Stimulated activated CD4-positive, alpha-beta T cell treated with anti-CD3 and anti-CD28 coated beads, TNF-alpha, amount 100 ng/mL, for 48 hours (primary cell): ENCODE data around the gene ZBTB3.
"Not testable (repeated sequence)": the region's sequence is repeated elsewhere in the genome, so short reads cannot be mapped to it uniquely, and the experiment has no call there.

Experiments used
- DNase-seq, 3 donors: peaks; one replicate each; pipeline ENCODE4 v3.0.0-alpha.2; 2020; ENCODE audit warnings: low read depth in 3 of 3

Gene ZBTB3

DNA sequence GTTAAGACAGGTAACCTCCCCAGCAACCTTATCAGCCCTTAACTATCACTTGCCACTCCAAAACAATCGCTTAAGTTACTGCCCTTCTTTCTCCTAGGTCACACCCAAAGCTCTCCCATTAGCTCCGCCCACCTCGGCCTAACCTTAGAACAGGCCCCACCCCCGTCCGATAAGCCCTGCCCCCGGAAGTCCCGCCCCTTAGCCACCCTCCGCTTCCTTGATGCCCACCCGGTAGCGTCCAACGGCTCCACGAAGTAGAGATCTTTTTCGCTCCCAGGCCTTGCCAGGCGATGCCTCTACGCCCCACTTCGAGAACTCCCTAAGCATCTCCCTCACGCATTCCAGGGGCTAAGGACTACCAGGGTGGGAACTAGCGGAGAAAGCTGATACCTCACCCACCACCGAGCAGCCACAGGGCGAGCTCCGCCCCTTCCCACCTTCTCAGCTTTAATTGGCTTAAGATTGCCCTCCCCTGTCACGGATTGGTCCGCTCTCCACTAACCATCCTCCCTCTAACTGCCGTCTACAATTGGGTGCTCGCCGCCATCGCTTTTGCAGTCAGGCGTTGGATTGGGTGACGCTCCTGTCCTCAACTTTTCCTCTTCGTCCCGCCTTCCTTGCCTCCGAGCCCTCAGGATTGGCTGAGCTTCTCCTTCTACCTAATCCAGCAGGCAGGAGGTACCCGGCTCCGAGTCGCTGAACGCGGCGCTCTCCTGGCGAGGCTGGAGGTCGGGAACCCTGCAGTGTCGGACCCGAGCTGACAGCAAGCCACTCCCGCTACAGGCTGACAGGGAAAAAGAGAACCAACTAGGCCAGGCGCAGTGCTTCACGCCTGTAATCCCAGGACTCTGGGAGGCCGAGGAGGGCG lies at the start of gene ZBTB3:
TSS of gene ZBTB3 (minus strand) at position 425 of the 868 bp plus-strand sequence. CDS start 496 bp downstream, outside the sequence.
- peak; percentile 93 to 99 (median 96) for DNase-seq

DNA sequence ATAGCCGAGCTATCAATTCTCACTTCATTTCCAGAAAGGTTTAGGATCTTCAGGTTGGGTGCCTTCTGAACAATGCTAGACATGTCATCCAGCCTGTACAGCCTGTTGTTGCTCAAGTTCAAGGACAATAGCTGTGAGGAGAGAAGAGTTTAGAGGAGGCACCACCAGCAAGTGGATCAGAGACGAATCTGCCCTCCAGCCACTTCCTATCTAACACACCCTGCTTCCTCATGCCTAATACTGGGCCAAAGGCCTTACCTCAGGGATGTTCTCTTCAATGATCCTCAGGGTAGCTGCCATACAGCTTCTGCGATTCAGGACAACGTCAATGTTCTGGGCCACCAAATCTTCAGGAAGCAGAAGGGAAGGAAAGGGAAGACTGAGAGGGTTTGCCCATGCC lies 47.1 kb upstream of the ZBTB3 start:
- DNase-seq: no peak

DNA sequence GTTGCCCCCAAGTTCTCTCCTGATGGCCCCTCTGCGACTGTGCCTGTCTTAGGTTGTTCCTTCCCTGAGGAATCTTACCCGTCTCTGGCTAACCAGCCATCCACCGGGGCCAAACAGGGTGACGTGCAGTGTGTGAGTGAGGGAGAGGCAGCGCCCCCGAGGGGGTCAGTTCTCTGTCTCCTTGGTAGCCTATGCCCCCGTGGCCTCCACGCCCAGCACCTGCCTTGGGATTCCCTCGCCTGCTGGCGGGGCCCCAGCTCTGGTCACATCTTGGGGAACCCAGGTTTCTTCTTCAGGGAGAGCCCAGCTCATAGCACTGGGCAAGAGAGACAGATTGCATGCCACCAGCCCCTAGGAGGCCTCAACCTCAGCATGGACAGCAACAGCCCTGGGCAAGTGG lies 45.5 kb upstream of the ZBTB3 start:
- no peak for DNase-seq

DNA sequence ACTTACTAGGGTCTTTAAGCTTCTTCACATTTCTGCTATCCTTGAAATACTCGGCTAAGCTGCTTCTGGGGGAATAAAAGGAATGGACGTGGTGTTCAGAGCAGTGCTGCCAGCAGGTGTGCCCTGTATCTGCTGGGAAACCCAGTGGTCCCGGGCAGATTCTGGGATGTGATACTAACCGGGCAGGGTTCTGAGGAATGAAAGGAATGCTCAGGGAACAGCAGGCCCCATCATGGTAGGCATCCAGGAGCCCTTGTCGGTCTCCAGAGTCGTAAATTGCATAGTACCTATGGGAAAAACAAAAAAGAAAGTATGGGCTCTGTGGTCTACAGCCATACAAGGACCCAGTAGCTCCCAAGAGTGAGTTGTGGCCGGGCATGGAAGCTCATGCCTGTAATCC lies 42.3 kb upstream of the ZBTB3 start:
- DNase-seq: no peak

DNA sequence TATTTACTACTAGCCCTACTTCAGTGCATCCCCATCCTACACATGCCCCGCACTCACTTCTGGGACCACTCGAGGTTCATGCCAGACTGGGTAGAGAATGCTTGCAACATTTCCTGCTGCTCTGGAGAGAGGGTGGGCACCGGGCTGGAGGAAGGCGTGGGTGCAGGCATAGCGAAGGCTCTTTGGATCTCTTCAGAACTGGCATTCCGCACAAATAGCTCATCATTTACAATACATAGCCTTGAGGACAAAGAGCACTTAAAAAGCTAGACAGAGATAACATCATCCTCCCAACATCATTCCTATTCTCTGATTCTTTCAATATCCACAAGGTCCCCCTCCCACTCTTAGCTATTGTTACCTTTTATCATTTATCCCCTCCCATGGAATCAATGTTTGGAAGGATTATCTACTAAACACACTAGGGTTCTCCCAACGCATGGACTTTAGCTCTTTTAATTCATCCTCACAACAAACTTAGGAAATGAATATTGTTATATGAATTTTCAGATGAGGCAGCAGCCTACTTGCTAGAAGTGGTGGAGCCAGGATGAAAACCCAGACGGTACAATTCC lies 40.3 kb upstream of the ZBTB3 start:
- DNase-seq: no peak

DNA sequence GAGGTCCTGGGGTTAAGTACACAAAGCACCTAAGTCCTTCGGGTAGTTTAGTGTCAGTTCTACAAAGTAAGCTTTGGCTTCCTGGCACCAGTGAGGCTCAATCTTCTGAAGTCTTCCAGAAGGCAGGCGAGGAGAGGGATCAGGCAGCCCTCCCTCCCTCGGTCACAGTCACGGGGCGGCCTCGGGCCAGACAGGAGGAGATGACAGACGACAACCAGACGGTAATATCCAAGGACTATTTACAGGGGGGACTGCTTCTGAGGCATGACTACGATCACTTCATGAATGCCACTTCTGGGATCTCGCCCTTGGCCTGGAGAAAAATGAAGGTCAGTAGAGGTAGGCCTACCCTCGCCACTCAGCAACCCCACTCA lies 38.2 kb upstream of the ZBTB3 start:
- DNase-seq: no peak

DNA sequence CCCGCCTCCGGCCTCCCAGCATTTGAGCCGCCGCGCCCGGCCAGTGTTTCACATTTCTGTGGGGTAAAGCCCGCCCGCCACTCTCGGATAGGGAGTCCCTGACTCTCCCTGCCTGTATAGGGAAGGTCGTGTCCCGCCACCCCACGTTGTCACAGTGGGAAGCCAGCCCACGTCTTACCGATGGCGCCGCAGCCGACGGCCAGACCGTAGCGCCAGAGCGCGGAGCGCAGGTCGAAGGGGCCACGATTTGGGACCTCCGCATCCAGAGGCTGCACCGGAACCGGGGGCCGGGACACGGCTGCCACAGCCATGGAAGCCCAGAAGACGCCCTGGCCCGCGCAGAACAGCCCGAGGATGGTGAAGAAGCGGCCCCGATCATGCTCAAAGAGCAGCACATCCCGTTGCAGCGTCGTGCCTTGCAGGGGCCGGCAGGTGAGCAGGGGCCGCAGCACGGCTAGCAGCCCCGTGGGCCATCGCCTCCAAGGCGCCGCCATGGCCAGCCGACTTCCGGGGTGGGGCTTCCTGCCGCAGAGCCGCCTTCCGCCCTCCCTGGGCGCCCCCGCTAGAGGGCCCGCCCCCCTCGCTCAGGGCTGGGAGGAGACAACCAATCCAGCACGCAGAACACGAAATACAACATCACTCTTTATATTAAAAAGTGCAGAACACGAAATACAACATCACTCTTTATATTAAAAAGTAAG lies 37.7 kb upstream of the ZBTB3 start, which contains the start of gene TMEM223:
TSS of gene TMEM223 (minus strand) at position 506 of the 701 bp plus-strand sequence. CDS start at position 494, 12 bp downstream.
- DNase-seq: peak; percentile 75 to 89 (median 79)

DNA sequence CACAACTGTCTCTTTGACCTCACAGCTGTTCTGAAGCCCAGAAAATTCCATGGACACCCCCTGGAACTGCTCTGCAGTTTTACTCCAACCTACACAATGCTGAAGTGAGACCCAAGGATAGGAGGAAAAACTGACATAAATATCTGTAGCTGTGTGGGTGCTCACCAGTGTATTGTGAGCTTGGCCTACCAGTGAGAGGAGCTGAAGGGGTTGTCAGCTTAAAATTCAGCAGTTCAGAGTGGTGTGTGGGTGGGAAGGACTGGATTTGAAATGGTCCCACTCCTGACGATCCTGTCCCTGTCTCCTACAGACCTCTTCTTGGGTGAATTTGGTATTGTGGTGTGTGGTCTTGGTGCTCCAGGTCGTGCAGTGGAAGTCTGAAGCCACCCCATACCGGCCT lies 35.6 kb upstream of the ZBTB3 start:
- no peak for DNase-seq

DNA sequence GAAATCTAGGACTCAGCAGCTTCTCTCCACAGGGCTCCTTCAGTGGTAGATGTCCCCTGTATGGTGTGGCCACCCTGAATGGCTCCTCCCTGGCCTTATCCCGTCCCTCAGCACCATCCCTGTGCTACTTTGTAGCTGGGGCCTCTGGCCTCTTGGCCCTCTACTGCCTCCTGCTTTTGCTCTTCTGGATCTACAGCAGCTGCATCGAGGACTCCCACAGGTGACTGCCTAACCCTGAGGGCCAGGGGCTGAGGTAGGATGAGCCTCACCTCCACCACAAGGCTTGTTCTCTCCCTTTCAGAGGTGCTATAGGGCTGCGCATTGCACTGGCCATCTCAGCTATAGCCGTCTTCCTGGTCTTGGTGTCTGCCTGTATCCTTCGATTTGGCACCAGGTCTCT lies 35.0 kb upstream of the ZBTB3 start:
- no peak for DNase-seq

DNA sequence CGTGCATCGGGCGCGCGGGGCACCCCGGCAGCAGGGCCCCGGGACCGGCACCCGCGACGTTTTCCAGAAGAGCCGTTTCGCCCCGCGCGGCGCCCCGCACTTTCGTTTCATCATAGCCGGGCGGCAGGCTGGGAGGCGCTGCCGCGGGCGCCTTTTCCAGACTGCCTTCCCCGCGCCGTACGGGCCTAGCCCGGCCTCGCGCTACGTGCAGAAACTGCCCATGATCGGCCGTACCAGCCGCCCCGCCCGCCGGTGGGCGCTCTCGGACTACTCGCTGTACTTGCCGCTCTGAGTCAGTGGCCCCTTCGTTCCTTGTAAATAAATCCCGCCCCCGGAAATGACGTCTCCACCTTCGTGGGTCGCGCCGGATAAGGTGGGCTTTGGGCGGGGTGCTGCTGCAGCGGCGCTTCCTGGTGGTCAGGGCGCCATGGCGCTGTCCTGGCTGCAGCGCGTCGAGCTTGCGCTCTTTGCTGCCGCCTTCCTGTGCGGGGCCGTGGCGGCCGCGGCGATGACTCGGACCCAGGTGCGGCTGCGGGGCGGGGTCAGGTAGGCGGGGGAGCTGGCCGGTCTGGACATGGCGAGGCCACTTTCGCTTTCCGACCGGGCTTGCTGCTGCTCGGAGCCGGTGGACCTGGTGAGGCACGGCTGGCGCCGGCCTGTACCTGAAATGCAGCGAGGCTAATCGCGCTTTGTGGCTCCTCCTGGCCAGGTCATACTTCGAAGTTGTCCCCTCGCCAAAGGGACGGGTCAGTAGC lies 33.2 kb upstream of the ZBTB3 start, which contains the start of gene TMEM179B:
TSS of gene TMEM179B (plus strand) at position 398 of the 755 bp plus-strand sequence. CDS start at position 428, 30 bp downstream.
- DNase-seq: peak; percentile 96 to 99 (median 98)

DNA sequence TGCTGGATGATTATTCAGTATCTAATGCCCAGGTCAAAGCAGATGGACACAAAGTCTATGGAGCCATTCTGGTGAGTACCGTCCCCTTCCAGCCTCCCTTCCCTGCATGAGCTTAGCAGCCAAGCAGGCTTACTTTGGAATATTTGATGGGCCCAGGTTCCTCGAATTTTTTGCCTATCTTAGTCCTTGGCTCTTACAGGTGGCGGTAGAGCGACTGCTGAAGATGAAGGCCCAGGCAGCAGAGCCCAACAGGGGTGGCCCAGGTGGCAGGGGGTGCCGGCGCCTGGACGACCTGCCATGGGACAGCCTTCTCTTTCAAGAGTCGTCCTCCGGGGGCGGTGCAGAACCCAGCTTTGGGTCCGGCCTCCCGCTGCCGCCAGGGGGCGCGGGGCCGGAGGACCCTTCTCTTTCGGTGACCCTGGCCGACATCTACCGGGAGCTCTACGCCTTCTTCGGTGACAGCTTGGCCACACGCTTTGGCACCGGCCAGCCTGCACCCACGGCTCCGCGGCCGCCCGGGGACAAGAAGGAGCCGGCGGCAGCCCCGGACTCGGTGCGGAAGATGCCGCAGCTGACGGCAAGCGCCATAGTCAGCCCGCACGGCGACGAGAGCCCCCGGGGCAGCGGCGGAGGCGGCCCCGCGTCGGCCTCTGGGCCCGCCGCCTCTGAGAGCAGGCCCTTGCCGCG lies 32.5 kb upstream of the ZBTB3 start:
- peak; percentile 74 to 81 (median 79) for DNase-seq

DNA sequence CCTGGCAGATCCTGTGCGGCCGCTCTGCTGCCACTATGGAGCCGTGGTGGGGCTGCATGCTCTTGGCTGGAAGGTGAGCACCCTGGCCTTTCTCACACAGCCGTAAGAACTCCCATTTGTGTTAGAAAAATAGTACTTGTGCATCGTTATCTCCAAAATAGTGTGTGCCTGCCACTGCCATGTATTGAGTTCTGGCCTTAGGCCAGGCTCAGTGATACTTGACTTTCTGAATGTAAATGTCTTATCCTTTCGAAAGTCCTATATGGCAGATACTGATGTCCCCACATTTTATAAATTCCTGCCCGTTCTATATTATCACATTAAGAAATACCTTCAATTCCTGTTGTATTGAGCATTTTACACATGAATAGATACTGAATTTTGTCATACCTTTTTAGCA lies 28.8 kb upstream of the ZBTB3 start:
- no peak for DNase-seq

DNA sequence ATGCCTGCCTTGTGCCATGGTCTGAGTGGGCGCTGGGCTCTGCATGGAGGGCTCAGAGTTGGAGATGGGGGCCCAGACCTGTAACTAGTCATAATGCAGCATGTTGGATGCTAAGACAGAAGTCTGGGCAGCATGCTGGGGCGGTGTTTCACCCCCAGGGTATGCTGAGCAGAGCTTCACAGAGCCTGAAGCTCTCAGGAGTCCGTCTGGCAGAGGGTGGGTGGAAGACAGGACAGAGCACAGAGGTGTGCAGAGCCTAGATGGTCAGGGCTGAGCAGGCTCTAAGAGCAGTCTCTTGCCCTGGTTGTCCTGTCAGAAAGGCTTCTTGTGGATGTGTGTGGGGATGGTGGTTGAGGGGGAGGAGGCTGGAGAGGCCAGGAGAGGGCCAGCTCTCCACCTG lies 24.5 kb upstream of the ZBTB3 start:
- no peak for DNase-seq

DNA sequence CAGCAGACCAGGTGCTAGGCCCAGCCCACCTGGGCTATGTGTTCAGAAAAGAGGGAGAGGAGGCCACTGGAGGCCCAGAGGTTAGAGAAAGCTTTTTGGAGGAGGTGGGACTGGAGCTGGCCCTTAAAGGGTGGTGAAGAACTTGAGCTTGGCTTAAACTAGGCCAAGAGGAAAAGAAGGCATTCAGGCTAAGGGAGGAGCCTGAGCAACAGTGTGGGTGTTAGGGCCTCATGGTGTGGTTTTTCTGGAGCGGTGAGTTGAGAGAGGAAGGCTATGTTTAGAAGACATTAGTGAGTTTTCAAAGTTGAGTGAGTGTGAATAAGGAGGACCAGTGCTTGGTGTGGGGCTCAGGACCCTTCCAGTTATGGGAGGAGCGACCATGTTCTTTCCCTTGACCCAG lies 23.4 kb upstream of the ZBTB3 start:
- DNase-seq: no peak

DNA sequence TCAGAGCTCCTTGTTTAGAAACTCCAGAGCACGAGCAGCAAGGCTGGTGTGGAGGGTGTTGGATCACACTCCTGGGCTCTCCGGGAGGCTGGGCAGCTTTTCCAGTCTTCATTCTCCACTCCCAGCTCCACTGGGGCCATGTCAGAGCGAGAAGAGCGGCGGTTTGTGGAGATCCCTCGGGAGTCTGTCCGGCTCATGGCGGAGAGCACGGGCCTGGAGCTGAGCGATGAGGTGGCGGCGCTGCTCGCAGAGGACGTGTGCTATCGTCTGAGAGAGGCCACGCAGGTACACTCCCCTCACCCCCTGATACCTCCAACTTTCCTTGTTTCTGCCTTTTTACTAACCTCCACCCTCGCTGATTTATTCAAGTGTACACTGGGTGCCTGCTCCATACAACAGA lies 21.7 kb upstream of the ZBTB3 start:
- no peak for DNase-seq

DNA sequence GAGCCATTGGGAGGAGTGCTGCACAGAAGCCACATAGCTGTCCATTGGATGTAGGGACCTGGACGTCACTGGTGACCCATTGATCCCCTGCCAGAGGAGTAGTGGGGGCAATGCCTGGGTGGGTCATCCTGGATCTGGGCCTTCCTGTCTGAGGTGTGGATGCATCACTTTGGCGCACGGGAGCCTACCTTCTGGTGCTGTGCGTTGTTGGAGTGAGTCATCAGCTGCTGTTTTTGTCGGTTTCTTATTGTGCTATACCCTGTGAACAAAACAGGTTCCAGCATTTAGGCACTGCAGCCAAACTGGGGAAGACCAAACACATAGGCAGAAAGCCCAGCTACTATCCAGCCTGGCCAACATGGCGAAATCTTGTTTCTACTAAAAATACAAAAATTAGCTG lies 20.4 kb upstream of the ZBTB3 start:
- no peak for DNase-seq

DNA sequence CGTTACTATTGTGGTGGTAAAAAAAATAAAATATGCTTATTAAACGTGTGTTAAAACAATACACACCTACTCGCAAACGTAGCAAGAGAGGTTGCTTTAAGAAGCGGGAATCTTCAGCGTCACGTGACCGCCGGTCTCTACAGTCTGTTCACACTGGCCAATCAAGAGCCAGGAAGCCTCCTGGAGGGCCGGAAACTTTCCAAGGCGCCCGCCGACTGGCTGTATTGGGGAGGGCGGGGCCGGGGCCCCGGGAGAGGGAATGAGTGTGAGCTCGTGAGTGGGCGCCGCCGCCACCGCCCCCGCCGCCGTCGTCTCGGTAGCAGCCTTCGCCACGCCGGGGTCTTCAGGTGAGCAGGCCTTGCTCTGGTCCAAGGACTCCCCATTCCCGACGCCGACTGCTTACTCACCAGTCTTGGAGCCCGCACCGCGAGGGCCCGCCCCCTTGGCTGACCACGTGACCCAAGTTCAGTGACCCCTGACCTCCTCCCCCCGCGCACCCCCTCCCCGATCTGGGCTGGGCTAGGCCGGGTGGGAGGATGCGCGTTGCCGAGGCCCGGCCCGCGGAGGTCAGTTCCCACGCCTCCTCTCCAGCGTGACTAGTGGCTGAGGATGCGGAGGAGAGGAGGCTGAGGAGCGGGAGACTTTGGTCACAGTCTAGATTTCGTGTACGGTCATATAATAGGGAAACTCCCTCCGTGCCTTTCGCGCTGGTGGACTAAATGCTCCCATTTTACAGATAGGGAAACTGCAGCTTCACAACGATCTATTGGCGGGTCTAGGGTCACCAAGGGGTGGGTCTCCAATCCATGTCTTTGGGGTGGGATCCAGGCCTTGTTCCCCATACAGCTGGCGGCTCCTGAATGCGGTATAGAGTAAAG lies 17.4 kb upstream of the ZBTB3 start, which contains the start of gene TAF6L:
TSS of gene TAF6L (plus strand) at position 253 of the 878 bp plus-strand sequence. CDS start 4,388 bp downstream, outside the sequence.
- DNase-seq: peak; percentile 93 to 96 (median 95)

DNA sequence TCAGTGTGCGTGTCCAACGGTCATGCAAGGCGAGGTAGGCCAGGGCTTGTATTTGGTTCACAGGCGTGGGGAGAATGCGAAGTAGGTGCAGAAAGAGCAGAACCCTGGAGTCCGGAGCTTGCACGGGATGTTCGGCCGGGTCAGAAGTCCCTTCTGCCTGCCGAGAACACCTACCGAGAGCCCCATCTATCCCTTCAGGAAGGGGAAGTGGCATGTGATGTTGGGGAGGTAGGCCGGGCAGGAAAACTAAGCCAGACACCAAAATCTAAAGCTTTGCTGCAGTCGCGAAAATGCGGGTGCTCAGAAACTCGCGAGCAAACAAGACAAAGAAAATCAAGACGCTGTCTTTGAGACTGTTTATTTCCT lies 16.8 kb upstream of the ZBTB3 start:
- no peak for DNase-seq

DNA sequence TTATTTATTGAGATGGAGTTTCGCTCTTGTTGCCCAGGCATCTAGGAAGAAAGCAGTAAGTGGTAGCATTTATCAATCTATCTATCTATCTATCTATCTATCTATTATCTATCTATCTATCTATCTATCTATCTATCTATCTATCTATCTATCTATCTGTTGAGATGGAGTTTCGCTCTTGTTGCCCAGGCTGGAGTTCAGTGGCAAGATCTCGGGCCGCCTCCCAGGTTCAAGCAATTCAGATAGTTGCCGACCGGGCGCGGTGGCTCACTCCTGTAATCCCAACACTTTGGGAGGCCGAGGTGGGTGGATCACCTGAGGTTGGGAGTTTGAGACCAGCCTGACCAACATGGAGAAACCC lies 6.9 kb upstream of the ZBTB3 start:
- not testable (repeated sequence) for DNase-seq
